GM12873 (cell line): ENCODE results near the gene SST.

Experiments used
- CTCF ChIP-seq: IDR thresholded peaks from 2 replicates; pipeline ENCODE4 v1.5.1; 2012; ENCODE audit warnings: low read depth, mild to moderate bottlenecking, moderate library complexity, low read length, control low read depth; ENCODE audit not compliant: insufficient read depth; ENCODE audit errors: missing control alignments

The SST gene

DNA sequence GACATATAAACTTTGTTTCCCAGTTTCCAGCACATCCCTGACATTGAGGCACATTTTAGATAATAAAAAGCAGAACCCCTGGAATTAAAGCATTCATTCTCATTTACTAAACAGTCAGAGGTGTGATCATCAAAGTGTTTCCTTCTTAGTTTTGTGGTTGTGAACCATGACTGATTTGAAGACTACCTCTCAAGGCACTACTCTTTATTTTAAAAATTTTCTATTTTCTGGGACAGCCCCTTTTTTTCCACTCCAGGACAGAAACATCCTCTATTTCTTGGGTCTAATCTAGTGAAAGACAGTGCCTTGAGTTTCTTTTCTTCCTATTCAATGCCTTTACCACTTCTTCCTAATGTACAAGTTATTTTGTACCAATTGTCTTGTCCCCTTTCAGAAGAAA lies 5.2 kb downstream of the SST start:
- no peak for TF ChIP-seq CTCF

- no peak for TF ChIP-seq CTCF
Measured at GRCh38 chr3:187662848-187663409, 7.3 kb downstream of the SST start.

DNA sequence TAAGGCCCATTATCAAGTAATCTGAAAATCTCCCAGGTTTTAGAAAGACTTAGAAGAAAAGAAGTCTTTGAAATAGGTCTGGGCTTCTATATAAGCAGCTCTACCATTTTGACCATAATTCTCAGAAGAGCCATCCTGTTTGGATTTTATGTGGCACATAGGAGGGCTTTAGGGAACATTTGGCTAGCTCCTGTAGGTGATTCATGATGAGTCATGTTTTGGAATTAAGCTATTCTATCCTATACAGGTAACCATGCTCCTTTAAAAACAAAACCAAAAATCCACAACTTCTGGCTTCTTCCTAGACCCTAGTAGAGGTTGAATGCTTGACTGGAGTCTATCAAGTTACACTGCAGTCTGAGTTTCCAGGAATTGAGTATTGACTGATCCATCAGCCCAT lies 8.9 kb downstream of the SST start:
- TF ChIP-seq CTCF = no peak

GRCh38 chr3:187651282-187651681 lies 18.9 kb downstream of the SST start:
- TF ChIP-seq CTCF = no peak

DNA sequence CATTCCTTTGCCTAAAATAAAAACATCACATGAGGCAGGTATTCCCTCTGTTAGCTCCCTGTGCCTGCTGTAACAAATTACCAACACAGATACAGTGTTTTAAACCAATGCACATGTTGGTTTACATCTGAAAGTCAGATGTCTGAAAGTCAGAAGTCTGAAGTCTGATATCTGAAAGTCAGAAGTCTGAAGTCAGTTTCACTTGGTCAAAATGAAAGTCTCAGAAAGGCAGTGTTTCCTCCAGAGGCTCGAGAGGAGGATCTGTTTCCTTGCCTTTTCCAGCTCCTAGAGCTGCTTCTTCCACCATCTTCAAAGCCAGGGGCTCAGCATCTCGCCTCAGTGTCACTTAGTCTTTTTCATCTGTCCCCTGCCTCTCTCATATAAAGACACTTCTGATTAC lies 22.0 kb downstream of the SST start:
- TF ChIP-seq CTCF = no peak

GRCh38 chr3:187646906-187647660 lies 23.1 kb downstream of the SST start:
- no peak for TF ChIP-seq CTCF

GRCh38 chr3:187642861-187643260 lies 27.3 kb downstream of the SST start:
- no peak for TF ChIP-seq CTCF
